Small intestine (tissue), 7 donors: ENCODE measurements around the gene BAZ2B. TPM values are rescaled to one million over a fixed set of nuclear protein-coding genes. Genes with fewer than 3 reads are reported as not detected.
"Not testable (repeated sequence)": the region's sequence is repeated elsewhere in the genome, so short reads cannot be mapped to it uniquely, and the experiment has no call there.

ENCODE experiments used
- DNase-seq, 2 donors: peaks; one replicate each; pipeline versions ENCODE4 v3.0.0 to v3.0.0-alpha.2; 2013
- FAIRE-seq: peaks from 2 replicates; lab custom pipeline; 2012; peaks lifted over from hg19 to GRCh38; lab: Jason Lieb, UNC
- H3K27ac ChIP-seq, 3 donors: one replicate each; pipeline ENCODE4 v1.5.1; 2013; ENCODE audit warnings: low read length in 2 of 3, mild to moderate bottlenecking in 2 of 3, control low read depth in 1 of 3, inconsistent platforms in 1 of 3, low read depth in 1 of 3, moderate library complexity in 1 of 3
- H3K27me3 ChIP-seq, 3 donors: one replicate each; pipeline ENCODE4 v1.6.1; 2013; ENCODE audit warnings: low read length in 3 of 3, inconsistent platforms in 1 of 3; ENCODE audit not compliant: control insufficient read depth in 3 of 3, insufficient read depth in 3 of 3
- H3K36me3 ChIP-seq, 3 donors: one replicate each; pipeline ENCODE4 v1.6.1; 2013; ENCODE audit warnings: low read length in 3 of 3, inconsistent platforms in 1 of 3, low read depth in 1 of 3, mild to moderate bottlenecking in 1 of 3, moderate library complexity in 1 of 3; ENCODE audit not compliant: control insufficient read depth in 3 of 3, insufficient read depth in 2 of 3
- H3K4me1 ChIP-seq, 3 donors: one replicate each; pipeline ENCODE4 v1.6.1; 2013; ENCODE audit warnings: low read length in 2 of 3, inconsistent platforms in 1 of 3, low read depth in 1 of 3, mild to moderate bottlenecking in 1 of 3, moderate library complexity in 1 of 3; ENCODE audit not compliant: control insufficient read depth in 3 of 3, insufficient read depth in 2 of 3
- H3K4me3 ChIP-seq, 3 donors: one replicate each; pipeline ENCODE4 v1.5.1; 2013; ENCODE audit warnings: low read length in 3 of 3, control low read depth in 1 of 3, inconsistent platforms in 1 of 3, low read depth in 1 of 3, mild to moderate bottlenecking in 1 of 3, moderate library complexity in 1 of 3
- H3K9me3 ChIP-seq, 2 donors: one replicate each; pipeline ENCODE4 v1.6.1; 2013; ENCODE audit warnings: low read depth in 1 of 2, low read length in 1 of 2; ENCODE audit not compliant: control insufficient read depth in 2 of 2, insufficient read depth in 1 of 2
- WGBS, 3 donors: extraction: QIAGEN DNeasy Blood & Tissue Kit; methylation state at CpG; one replicate each; pipeline ENCODE4 v1.1.7; 2013; 5-methylcytosine and 5-hydroxymethylcytosine counted together
- polyA plus RNA-seq, 4 donors: library from polyadenylated mRNA; stranded (reverse) in 3 of 4; unstranded in 1 of 4; fragments of 200-250 nt in 3 of 4; fragments of 120-200 nt in 1 of 4; gene quantifications; one replicate each; pipeline versions ENCODE4 v1.2.1 to v1.2.3, GENCODE V29; 2013
- donor health status: healthy with polysubstance abuse.
- donor health status: control.
- donor health status: control.
- donor health status: Bipolar disorder and iron deficiency.
- donor health status: healthy.

BAZ2B gene
- polyA plus RNA-seq, 4 donors = 12.2 to 53.2 (median 16.0) TPM

GRCh38 chr2:159371506-159371905 lies 244.8 kb downstream of the BAZ2B start:
- peaks cover 0 to 29% (median 16%) of the 10 kb centered on the region in 3 donors for H3K36me3 ChIP-seq
- H3K4me3 ChIP-seq = no peak overlapping the region
- WGBS, 3 donors = 49 to 50% (median 50%) methylated on average over 2 of the region's 2 CpGs
- no peaks in the 10 kb centered on the region for H3K4me1 ChIP-seq
- H3K9me3 ChIP-seq = no peaks in the 10 kb centered on the region
- FAIRE-seq (no peak), DNase-seq (no peak)
- no peaks in the 10 kb centered on the region for H3K27me3 ChIP-seq
- no peak overlapping the region for H3K27ac ChIP-seq

- 94 to 96% (median 96%) methylated on average over 3 of the region's 3 CpGs for WGBS, 3 donors
- Histone ChIP-seq H3K27ac (no peak overlapping the region), H3K36me3 (peaks cover 4 to 23% (median 11%) of the 10 kb centered on the region in 3 donors), H3K9me3 (peaks cover 0 to 2% of the 10 kb centered on the region in 2 donors), H3K4me1 (peaks cover 0 to 16% (median 8%) of the 10 kb centered on the region in 3 donors), H3K4me3 (no peak overlapping the region), H3K27me3 (no peaks in the 10 kb centered on the region)
- FAIRE-seq (no peak), DNase-seq (no peak)
Observed at GRCh38 chr2:159366538-159366937, 249.8 kb downstream of the BAZ2B start.

GRCh38 chr2:159362816-159363251 lies 253.5 kb downstream of the BAZ2B start:
- Histone ChIP-seq H3K36me3 (peaks cover 2 to 10% (median 4%) of the 10 kb centered on the region in 3 donors), H3K4me3 (no peak overlapping the region), H3K4me1 (peaks cover 0 to 16% (median 8%) of the 10 kb centered on the region in 3 donors), H3K27ac (peak overlapping the region in 2 of 3 donors; percentile 25 to 75), H3K9me3 (peaks cover 0 to 2% of the 10 kb centered on the region in 2 donors), H3K27me3 (no peaks in the 10 kb centered on the region)
- DNase-seq = peak; percentile 64 to 67
- 52 to 78% (median 60%) methylated on average over 2 of the region's 2 CpGs for WGBS, 3 donors
- FAIRE-seq = no peak

- H3K4me1 ChIP-seq = peaks cover 0 to 16% (median 8%) of the 10 kb centered on the region in 3 donors
- H3K27ac ChIP-seq = peak overlapping the region in 1 of 3 donors; percentile 75
- peaks cover 2 to 9% (median 4%) of the 10 kb centered on the region in 3 donors for H3K36me3 ChIP-seq
- FAIRE-seq (no peak), DNase-seq (peak; percentile 46 to 73)
- peaks cover 0 to 2% of the 10 kb centered on the region in 2 donors for H3K9me3 ChIP-seq
- no peak overlapping the region for H3K4me3 ChIP-seq
- no peaks in the 10 kb centered on the region for H3K27me3 ChIP-seq
- WGBS, 3 donors = 48 to 78% (median 51%) methylated on average over 2 of the region's 2 CpGs
Observed at GRCh38 chr2:159362094-159362493, 254.3 kb downstream of the BAZ2B start.

- H3K36me3 ChIP-seq = not testable (repeated sequence)
Observed at GRCh38 chr2:159361603-159362002, 254.7 kb downstream of the BAZ2B start.

GRCh38 chr2:159356053-159356554 lies 260.2 kb downstream of the BAZ2B start:
- 92 to 97% (median 95%) methylated on average over 8 of the region's 8 CpGs for WGBS, 3 donors
- FAIRE-seq = no peak
- no peak for DNase-seq
- Histone ChIP-seq H3K9me3 (no peaks in the 10 kb centered on the region), H3K36me3 (peaks cover 0 to 17% (median 5%) of the 10 kb centered on the region in 3 donors), H3K27ac (no peak overlapping the region), H3K4me3 (no peak overlapping the region), H3K27me3 (no peaks in the 10 kb centered on the region), H3K4me1 (no peaks in the 10 kb centered on the region)

More at GRCh38 chr2:159361603-159362002, 254.7 kb downstream of the BAZ2B start:
- 97 to 100% (median 100%) methylated on average over 3 of the region's 3 CpGs for WGBS, 3 donors
- not testable (repeated sequence) for FAIRE-seq, H3K27me3 ChIP-seq, H3K4me3 ChIP-seq, H3K9me3 ChIP-seq, H3K27ac ChIP-seq, DNase-seq
- peaks cover 0 to 16% (median 8%) of the 10 kb centered on the region in 3 donors for H3K4me1 ChIP-seq

GRCh38 chr2:159351977-159352376 lies 264.4 kb downstream of the BAZ2B start:
- no peak for FAIRE-seq
- no peak for DNase-seq
- no peak overlapping the region for H3K27ac ChIP-seq
- 89 to 91% (median 91%) methylated on average over 3 of the region's 3 CpGs for WGBS, 3 donors
- no peaks in the 10 kb centered on the region for H3K9me3 ChIP-seq
- no peaks in the 10 kb centered on the region for H3K27me3 ChIP-seq
- H3K36me3 ChIP-seq = peaks cover 3 to 25% (median 14%) of the 10 kb centered on the region in 3 donors
- H3K4me1 ChIP-seq = no peaks in the 10 kb centered on the region
- H3K4me3 ChIP-seq = no peak overlapping the region

- H3K27ac ChIP-seq = no peak overlapping the region
- DNase-seq (no peak), FAIRE-seq (no peak)
- H3K9me3 ChIP-seq = no peaks in the 10 kb centered on the region
- WGBS, 3 donors = 90 to 94% (median 94%) methylated on average over 6 of the region's 6 CpGs
- no peak overlapping the region for H3K4me3 ChIP-seq
- no peaks in the 10 kb centered on the region for H3K27me3 ChIP-seq
- no peaks in the 10 kb centered on the region for H3K4me1 ChIP-seq
- peaks cover 3 to 16% (median 12%) of the 10 kb centered on the region in 3 donors for H3K36me3 ChIP-seq
Observed at GRCh38 chr2:159349674-159350299, 266.6 kb downstream of the BAZ2B start.
